A549 treated with ZK216348 at 1 μM for 4 hours (cell line): ENCODE data around the gene KLHDC7B. TPM values are rescaled to one million over a fixed set of nuclear protein-coding genes. Genes with fewer than 3 reads are reported as not detected.

Experiments used
- total RNA-seq: library from RNA; stranded (reverse); fragments of 200-300 nt; extraction: Qiagen RNA extraction; gene quantifications from 5 replicates; pipeline ENCODE4 v1.2.3, GENCODE V29; 2022; ENCODE audit warnings: low read depth

The KLHDC7B gene
- 0.02 to 0.05 TPM in 2 of 5 replicates, not detected in the others for total RNA-seq

DNA sequence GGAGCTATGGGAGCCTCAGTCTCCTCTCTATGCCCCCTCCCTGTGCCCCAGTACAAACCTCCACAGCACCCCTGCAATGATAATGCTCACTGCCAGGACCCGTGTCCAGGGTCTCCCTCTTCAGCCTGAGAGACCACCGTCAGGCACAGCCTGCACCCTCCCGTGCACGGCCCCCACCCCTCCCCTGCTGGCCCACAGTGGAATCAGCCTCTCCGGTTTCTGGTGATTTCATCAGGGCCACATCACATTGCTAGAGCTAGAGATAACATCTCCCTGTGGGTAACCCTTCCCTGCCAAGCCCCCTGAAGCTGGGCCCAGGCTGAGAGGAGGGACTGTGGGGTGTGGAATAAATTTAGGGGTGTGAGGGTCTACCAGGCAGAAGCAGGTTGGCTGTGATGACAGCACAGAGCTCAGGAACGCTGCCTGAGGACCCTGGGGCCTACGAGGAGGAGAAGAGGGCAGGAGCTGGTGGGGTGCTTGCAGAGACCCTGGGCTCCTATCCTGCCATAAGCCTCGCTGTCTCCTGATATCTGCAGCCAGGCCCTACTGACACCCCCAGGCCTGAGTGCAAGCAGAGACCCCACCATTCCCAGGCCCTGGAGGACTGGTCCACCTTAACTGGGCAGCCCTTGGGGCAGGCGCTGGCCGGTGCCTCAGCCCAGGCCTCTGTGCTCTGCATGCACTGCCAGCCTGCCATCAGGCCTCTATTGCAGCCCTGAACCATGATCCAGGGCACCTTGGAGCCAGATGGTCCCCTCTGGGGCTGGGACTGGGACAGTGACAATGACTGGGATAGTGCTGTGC, at the start of gene KLHDC7B:
Gene KLHDC7B, plus strand, starts transcription at position 378 of the 804 bp plus-strand sequence. Its CDS starts 345 bp downstream, at position 723.

DNA sequence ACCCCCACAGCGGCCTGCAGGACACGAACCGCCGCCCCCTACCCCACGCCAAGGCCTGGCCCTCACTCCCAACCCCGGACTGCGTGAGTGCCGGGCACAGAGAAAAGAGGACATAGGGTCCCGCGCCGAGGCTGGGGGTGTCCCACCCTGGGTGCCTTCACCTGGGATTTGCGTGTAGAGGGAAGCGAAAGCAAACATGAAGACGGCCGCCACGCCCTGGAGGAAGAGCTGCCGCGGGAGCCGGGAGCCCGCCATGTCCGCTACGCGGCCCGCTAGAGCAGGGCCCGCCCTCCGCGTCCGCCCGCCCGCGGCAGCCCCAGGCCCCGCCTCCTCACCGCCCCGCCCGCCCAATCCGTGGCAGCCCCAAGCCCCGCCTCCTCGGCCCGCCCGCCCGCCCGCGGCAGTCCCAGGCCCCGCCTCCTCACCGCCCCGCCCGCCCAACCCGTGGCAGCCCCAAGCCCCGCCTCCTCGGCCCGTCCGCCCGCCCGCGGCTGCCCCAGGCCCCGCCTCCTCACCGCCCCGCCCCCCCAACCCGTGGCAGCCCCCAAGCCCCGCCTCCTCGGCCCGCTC, 38.2 kb upstream of the KLHDC7B start, which contains the start of gene LMF2:
Gene LMF2, minus strand, starts transcription at position 282 of the 570 bp plus-strand sequence. Its CDS starts 27 bp downstream, at position 255.

DNA sequence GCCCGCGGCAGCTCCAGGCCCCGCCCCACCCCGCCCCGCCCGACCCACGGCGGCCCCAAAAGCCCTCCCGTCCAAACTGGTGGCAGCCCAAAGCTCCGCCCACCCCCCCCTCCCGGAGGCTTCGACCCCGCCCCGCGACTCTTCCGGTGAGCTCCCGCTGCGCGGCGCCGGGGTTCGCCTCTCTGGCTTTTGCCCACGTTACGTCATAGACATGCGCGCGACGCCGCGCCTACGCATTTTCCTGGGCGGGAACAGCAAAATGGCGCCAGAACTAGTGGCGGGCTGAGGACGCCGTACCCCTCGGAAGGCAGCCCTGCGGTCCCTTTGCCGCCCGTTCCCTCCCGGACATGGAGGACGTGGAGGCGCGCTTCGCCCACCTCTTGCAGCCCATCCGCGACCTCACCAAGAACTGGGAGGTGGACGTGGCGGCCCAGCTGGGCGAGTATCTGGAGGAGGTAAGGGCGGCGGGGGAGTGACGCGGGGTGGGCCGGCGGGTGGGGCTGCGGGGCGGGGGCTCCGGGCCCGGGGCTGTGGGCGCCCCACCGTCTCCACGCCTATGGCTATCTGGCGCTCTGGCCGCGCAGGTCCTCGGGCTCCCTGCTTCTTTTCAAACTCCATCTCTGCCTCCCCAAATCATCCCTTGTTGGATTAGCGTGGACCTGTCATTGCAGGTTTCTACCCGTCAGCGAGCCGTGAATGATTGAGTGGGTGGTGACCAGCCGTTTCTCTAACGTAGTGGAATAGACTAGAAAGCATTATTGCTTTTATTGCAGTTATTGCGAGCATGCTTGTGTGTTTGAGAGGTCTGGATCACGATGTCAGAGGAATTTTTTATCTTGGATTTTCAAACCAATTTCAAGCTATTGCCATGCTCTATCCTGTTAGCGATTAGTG, 37.5 kb upstream of the KLHDC7B start, which contains the start of gene NCAPH2:
Gene NCAPH2, plus strand, starts transcription at position 234 of the 894 bp plus-strand sequence. Its CDS starts 114 bp downstream, at position 348.

DNA sequence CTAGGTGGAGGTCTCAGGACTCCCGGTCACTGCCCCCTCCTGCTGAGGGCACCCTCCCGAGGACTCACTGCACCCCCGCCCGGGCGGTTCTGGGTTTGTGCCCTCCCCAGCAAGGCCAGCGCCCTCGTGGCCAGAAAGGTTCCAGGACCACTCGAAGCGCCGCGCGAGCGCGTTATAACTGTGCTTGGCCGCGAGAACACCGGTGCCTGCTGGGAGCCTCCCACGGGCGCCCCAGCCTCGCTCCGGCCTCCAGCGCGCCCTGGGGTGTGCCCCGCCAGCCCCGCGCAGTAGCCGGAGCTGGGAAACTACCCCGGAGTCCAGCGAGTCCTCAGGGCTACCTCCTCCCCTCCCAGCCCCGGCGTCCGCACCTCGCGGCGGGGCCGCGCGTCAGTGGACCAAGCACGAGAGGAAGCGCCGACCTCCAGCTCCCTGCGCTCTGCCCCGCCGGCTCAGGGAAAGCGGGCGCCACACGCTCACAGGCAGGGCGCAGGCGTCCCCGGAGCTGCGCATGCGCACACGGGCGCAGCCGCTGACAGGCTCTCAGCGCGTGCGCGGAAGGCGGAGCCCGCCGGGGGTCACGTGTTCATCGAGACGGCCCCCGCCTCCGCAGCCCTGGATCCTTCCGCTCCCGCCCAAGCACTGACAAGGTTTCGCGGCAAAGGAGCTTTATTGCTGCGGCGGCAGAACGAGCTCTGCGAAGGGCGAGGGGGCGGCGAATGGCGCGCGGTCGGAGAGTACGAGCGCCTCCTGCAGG, 20.4 kb upstream of the KLHDC7B start, which contains the start of gene SCO2:
Gene SCO2, minus strand, starts transcription at position 495 of the 754 bp plus-strand sequence. CDS start 1,187 bp downstream, outside the sequence.

DNA sequence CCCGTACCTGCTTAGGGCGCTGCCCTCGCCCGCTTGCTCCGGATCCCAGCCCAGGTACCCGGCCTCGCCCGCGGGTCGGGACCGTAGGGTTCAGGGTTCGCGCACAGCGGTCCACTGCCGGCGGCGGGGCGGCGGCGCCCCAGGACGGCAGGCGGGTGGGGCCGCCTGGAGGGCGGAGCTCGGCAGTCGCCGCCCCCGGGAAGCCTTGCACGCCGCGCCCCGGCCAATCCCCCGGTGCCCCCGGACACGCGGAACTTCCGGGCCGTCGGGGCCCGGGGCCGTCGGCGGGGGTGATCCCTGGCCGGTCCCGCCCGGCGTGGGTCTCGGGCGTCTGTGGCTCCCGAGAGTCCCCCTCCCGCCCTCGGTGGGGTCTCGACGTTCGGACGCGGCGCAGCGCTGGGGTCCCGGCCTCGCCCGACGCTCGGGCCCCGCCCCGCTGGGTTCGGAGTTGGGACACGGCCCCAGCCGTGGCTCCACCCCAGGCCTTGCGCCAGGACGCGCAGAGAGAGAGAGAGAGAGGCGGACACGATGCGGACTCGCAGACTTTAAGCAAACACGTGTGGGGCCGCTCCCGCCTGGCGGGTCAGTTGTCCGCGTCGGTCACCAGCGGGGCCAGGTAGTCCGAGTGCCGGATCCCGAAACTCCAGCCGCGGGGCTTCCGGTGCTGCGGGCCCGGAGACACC, 15.7 kb upstream of the KLHDC7B start, which contains the start of gene TYMP:
Gene TYMP, minus strand, starts transcription at position 116 of the 683 bp plus-strand sequence. CDS start 303 bp downstream, outside the sequence.

DNA sequence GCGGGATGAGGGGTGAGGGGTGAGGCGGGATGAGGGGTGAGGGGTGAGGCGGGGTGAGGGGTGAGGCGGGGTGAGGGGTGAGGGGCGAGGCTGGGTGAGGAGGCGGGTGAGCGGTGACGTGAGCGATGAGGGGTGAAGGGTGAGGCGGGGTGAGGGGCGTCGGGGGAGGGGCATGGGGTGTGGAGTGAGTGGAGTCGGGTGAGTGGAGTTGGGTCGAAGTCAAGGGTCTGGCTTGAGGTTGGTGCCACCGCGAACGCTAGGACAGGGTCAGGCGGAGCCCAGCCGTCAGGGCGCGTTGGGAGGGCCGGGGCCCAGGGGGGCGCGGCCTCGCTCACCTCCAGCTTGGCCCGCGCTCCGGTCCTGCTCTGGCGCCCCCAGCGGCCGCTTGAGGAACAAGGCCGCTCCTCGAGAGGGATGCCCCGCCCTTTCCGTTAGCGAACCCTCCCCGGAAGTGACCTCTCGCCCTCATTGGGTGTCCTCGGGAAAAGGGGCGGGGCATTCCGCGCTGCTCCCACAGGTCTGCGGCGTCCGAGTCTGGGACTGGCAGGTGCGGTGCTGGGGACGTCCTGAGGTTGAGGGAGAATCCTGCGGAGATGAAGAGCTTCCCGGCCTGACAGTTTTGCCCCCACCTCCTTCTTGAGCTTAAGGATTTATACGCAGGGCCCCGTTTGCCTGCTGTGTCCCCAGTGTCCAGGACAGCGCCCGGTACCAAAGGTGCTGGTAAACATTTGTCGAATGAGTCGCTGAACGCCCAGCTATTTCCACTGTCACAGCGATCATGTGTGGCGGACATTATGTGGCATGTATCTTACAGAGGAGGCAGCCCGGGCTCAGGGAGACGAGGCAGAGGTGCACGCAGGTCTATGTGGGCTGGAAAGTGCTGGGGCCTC, 17.1 kb downstream of the KLHDC7B start, which contains the start of gene SYCE3:
Gene SYCE3, minus strand, starts transcription at position 397 of the 890 bp plus-strand sequence. CDS start 6,514 bp downstream, outside the sequence.

DNA sequence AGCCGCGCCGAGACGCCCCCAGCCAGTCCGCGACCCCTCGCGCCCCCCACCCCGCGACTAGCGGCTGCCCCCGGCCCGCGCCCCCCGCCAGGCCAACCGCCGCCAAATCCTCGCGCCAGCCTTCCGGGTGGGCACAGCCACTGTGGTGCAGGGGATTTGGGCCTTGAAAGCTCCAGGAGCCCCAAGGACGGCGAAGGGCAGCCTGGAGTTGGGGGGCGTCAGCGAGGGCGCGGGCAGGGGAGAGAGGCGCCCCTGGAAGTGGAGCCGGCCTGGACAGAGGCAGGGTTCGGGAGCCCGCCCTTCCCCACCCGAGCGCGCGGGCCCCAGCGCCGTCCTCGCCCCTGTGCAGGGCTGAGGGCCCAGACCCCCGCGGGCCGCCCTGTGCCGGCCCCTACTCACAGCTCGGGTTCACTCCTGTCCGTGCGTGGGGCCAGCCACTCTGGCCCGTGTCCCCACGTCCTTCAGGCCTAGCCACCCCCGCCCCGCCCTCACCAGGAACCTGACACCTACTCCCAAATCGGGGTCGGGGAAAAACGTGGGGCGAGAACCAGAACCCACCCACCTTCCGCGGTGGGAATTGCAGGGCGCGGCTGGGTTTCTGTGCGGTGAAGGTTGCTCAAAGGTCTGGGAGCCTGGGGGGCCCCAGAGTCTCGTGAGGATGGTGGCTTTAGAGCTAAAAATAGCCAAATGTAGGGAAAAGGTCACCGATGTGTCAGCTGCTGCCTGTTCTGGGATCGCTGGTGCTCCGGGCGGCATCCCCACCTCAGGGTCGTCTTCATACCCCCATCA, 32.5 kb downstream of the KLHDC7B start, which contains the start of gene CPT1B:
Gene CPT1B, minus strand, starts transcription at position 441 of the 789 bp plus-strand sequence. CDS start 512 bp downstream, outside the sequence.

DNA sequence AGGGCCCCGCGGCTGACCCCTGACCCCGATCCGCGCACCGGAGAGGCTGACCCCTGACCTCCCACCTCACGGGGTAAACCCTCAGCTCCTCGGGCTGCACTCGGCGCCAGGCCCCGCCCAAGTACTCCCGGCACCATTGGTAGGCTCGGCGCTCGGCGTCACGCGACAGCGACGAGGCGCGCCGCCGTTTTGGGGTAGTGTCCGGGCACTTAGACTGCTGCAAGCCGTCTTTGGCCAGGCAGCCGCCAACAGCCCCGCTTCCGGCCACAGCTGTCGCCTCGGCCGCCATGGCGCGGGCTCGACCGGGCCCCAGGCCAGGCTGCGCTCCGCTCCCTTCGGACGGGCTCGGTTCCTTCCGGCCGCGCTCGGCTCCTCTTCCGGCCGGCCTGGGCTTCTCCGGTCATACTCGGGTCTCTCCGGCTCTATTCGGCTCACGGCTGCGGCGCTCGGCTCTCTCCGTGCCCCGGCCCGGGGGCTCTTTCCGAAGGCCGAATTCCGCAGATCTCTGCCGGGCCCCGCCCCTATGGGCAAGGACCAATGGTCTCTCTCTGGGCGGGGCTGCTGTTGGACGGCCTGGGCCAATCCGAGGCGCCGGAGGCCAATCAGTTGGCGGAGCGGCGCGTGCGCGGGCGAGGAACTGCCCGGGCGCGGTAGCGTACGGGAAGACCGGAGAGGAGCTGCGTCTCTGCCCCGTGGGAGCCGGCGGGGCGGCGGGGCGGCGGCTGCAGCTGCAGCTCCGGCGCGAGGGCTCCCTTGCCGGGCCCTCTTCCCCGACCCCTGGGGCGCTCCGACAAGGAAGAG, 37.0 kb downstream of the KLHDC7B start, which contains the start of gene CHKB:
Gene CHKB, minus strand, starts transcription at position 357 of the 801 bp plus-strand sequence. Its CDS starts 68 bp downstream, at position 289.

DNA sequence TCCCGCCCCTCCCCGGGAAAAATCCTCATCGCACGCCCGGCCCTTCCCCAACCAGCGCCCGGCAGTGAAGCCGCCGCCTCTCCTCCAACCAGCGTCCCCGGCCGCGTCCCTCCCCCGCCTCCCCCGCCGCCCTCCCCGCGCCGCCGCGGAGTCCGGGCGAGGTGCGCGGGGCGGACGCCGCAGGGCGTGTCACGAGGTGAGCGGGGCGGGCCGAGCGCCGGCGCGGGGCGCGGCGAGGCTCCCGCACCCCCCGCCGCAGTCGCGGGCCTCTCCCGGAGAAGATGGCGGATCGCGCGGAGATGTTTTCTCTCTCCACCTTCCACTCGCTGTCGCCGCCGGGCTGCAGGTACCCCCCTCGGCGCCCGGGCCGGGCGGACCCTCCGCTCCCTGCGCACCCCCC, 54.8 kb downstream of the KLHDC7B start, which contains the start of gene MAPK8IP2:
Gene MAPK8IP2, plus strand, starts transcription at position 256 of the 400 bp plus-strand sequence. Its CDS starts 26 bp downstream, at position 282.

Other genes starting within 250 kb of the KLHDC7B start
- 62.3 to 128 TPM (median 115 TPM) in 5 replicates for gene PLXNB2, start 238.3 kb upstream of the KLHDC7B start, total RNA-seq
- gene DENND6B, start 218.9 kb upstream of the KLHDC7B start, total RNA-seq: 1.6 to 4.3 TPM (median 3.6 TPM) in 5 replicates
- gene PPP6R2, start 202.6 kb upstream of the KLHDC7B start, total RNA-seq: 8.2 to 15.9 TPM (median 12.4 TPM) in 5 replicates
- gene SBF1, start 70.9 kb upstream of the KLHDC7B start, total RNA-seq: 9.8 to 29.9 TPM (median 27.6 TPM) in 5 replicates
- gene ADM2, start 64.4 kb upstream of the KLHDC7B start, total RNA-seq: 0.27 to 0.84 TPM (median 0.69 TPM) in 5 replicates
- not detected in 5 replicates for gene MIOX, start 59.0 kb upstream of the KLHDC7B start, total RNA-seq
- 21.8 to 55.9 TPM (median 46.5 TPM) in 5 replicates for gene LMF2, start 38.2 kb upstream of the KLHDC7B start, total RNA-seq
- 28.3 to 43.0 TPM (median 36.3 TPM) in 5 replicates for gene NCAPH2, start 37.7 kb upstream of the KLHDC7B start, total RNA-seq
- gene SCO2, start 20.3 kb upstream of the KLHDC7B start, total RNA-seq: 1.1 to 7.5 TPM (median 6.2 TPM) in 5 replicates
- gene TYMP, start 15.9 kb upstream of the KLHDC7B start, total RNA-seq: 7.8 to 20.8 TPM (median 19.9 TPM) in 5 replicates
- not detected in 5 replicates for gene SYCE3, start 17.0 kb downstream of the KLHDC7B start, total RNA-seq
- 7.2 to 18.9 TPM (median 15.5 TPM) in 5 replicates for gene CPT1B, start 32.5 kb downstream of the KLHDC7B start, total RNA-seq
- 12.4 to 29.8 TPM (median 19.5 TPM) in 5 replicates for gene CHKB, start 37.0 kb downstream of the KLHDC7B start, total RNA-seq
- 1.9 to 4.8 TPM (median 4.1 TPM) in 5 replicates for gene MAPK8IP2, start 54.9 kb downstream of the KLHDC7B start, total RNA-seq
- gene ARSA, start 82.3 kb downstream of the KLHDC7B start, total RNA-seq: 10.9 to 26.5 TPM (median 21.1 TPM) in 5 replicates
- 1.9 to 6.0 TPM (median 5.2 TPM) in 5 replicates for gene SHANK3, start 126.9 kb downstream of the KLHDC7B start, total RNA-seq
- gene ACR, start 192.3 kb downstream of the KLHDC7B start, total RNA-seq: 0.19 to 0.54 TPM in 2 of 5 replicates, not detected in the others
- gene RABL2B, start 237.7 kb downstream of the KLHDC7B start, total RNA-seq: 16.8 to 24.0 TPM (median 19.7 TPM) in 5 replicates